GM19452 (cell line): ENCODE data around the gene ZNF76.

Experiments
- ATAC-seq: cut with Tn5 transposase; IDR thresholded peaks from one replicate; pipeline ENCODE4 v1.9.1; 2021; ENCODE audit not compliant: unreplicated experiment

Gene ZNF76

DNA sequence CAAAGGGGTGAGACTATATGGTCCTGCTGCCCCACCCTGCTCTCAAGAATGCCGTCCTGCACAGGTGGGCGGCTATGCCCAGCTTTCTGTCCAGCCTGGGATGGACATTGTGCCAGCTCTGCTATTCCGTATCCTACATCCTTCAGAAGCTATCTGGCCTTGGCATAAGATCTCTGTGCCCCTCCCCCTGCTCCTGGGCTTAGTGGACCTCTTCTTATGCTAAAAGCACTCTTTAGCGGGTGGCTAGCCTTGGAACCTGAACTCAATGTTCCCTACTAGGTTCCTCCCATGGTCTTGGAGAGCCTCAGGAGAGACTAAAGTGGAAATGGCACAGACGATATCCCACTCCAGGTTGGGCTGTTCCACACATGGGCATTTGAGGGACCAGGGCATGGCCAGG lies 23.3 kb upstream of the ZNF76 start:
- ATAC-seq: no peak

DNA sequence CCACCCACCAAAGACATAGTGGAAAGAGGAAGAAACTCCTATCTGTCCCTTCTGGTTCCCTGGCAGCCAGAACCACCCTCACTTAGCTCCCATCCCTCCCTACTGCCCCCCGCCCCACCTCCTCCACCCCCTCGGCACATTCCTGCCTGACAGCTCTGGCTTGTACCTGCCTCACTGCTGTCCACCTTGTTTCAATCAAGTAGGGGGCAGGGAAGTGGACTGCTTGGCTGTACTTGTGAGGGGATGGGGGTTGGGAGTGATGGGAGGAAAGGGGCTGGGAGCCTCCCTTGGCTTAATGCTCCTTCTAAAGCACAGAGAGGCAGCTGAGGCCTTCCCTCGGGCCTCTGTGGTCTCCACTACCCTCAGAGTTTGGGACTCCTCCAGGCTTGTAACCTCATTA lies 22.1 kb upstream of the ZNF76 start:
- no peak for ATAC-seq

DNA sequence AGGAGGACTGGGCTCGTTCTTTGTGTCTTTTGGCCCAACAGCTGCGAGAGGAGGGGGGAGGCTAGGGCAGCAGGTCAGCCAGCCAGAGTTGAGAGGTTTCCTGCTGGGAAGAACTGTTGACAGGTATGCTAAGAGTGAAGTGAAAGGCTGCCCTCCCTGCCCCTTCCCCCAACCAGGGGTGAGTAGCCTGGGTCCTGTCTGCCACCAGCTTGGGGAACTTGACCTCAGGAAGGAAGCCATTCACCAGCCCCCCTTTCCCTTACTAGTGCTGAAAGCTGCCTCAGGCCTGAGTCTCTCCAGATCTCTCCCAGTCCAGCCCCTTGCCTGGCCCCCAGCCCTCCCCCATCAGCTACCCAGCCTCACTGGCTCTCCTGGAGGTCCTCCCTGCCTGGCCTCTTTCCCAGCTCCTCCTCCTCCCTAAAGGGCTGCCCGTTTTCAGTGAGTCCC lies 20.7 kb upstream of the ZNF76 start:
- ATAC-seq: no peak

DNA sequence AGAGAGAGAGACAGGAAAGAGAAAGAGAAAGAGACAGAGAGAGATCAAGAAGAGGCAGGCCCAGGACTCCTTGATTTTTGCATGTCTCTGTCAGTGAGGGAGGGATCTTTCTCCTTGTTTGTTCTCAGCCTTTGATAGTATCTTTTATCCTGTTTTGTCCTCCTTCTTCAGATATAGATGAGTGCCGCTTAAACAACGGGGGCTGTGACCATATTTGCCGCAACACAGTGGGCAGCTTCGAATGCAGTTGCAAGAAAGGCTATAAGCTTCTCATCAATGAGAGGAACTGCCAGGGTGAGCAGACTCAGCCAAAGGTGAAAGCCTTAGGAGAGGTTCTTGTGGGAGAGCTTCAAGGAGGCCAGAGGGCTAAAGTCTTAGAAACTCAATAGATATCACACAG lies 20.0 kb upstream of the ZNF76 start:
- ATAC-seq: no peak

DNA sequence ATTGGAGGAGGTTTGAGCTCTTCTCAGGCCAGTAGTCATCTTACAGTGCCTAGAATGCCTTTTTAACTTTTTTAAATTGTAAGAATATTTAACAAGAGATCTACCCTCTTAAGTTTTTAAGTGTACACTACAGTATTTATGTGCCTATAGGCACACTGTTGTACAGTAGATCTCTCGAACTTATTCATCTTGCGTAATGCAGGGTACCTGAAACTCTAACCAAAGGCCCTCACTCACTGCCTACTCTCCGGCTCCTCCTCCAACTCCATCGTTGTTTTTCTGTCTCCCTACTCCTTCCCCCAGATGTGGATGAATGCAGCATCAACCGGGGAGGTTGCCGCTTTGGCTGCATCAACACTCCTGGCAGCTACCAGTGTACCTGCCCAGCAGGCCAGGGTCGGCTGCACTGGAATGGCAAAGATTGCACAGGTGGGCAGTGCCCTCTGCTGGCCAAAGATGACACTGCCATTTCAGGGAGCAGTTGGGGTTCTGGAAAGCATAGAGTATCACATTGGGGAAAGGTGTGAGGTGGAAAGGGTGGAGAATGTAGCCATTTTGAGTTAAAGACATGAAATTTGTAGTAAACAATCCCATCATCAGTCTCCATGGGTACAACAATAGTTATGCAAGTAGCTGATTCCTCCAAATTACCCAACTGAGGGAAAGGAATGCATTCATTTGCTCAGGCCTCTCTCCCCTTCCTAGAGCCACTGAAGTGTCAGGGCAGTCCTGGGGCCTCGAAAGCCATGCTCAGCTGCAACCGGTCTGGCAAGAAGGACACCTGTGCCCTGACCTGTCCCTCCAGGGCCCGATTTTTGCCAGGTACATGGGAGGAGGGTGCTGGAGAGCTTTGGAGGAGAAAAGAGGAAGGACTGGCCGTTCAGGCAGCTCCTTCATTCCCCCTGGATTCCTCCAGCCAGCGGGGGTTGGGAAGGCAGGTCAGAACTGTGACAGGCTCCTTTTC lies 18.4 kb upstream of the ZNF76 start:
- no peak for ATAC-seq

DNA sequence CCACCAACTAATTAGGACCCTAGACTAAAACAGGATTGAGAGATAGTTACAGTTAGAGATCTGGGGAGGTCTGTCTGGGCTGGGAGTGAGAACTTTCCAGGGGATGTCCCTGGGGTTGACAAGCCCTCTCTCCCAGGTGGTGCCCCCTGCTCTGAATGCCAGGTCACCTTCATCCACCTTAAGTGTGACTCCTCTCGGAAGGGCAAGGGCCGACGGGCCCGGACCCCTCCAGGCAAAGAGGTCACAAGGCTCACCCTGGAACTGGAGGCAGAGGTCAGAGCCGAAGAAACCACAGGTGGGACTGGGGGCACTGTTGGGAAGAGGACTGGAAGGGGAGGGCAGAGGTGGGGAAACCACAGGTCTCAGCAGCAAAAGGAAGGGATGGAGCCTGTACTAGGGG lies 17.0 kb upstream of the ZNF76 start:
- no peak for ATAC-seq

DNA sequence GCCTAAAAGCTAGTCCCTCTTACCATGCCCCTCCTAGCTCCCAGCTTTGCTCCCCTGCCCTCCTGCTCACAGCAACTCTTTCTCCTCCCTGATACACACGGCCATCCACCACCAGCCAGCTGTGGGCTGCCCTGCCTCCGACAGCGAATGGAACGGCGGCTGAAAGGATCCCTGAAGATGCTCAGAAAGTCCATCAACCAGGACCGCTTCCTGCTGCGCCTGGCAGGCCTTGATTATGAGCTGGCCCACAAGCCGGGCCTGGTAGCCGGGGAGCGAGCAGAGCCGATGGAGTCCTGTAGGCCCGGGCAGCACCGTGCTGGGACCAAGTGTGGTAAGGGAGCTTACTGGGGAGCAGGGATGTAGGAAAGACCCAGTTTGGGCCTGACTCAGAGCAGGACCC lies 16.6 kb upstream of the ZNF76 start:
- no peak for ATAC-seq

DNA sequence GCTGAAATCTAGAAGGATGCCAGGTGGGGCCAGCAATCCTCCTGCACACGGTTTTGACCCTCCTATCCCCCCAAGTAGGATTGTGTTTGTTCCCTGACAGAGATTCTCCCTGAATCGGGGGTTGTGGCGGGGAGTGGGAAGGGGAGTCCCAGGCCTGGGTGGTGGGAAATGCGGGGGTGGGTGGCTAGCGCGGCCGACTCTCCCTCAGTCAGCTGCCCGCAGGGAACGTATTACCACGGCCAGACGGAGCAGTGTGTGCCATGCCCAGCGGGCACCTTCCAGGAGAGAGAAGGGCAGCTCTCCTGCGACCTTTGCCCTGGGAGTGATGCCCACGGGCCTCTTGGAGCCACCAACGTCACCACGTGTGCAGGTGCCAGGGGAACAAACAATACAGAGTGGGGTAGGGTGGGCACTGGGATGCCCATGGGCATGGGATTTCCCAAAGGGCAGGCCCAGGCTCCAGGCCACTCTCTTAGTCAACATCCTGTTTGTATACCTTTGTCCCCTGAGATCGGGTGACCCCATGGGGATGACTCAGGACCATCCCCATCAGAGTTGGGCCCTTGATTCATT lies 16.1 kb upstream of the ZNF76 start:
- ATAC-seq: no peak

DNA sequence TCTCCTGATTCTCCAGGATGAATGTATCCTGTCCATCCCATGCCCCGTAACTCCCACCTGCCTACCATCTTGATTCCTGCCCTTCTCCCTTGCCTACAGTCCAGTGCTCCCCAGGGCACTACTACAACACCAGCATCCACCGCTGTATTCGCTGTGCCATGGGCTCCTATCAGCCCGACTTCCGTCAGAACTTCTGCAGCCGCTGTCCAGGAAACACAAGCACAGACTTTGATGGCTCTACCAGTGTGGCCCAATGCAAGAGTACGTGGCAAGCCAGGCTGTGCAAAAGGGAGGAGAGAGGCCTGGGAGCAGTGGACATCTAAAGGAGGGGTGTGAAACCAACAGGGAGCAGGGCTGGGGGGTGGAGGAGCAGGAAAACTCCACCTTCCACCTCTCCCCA lies 15.0 kb upstream of the ZNF76 start:
- no peak for ATAC-seq

DNA sequence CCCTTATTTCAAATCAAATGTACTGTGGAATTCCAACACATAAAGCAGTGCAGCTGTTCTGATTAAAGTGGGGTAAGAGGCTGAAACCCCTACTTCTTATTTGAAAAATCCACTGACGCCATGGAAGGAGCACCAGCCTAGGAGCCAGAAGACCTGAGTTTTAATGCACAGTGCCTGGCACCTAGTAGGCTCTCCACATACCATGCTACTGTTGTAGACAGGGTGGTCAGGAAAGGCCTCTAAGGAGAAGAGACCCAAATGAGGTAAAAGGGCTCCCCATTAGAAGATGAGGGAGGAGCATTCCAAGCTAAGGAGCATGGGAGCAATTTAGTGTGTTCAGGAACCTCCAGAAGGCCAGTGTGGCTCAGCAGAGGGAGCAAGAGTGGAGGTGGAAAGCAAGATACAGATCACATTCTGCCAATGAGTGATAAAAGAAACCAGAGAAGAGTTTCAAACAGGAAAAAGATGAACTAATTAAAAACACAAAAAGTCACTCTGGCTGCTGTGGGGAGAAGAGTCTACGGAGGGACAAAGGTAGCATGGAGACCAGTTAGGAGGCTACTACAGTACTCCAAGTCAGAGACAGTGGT lies 11.8 kb upstream of the ZNF76 start:
- ATAC-seq: peak; percentile 49

DNA sequence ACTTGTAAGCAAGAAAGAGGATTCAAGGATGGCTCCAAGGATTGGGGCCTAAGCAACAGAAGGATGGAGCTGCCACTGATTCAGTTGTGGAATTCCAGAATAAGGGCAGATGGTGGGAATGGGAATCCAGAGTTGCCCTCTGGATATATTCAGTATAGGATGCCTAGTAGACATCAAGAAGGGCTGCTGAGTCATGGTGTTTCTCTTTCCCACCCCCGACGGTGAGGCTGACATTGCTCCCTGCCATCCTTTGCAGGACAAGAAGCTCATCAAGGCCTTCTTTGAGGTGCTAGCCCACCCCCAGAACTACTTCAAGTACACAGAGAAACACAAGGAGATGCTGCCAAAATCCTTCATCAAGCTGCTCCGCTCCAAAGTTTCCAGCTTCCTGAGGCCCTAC lies 11.2 kb upstream of the ZNF76 start:
- no peak for ATAC-seq

DNA sequence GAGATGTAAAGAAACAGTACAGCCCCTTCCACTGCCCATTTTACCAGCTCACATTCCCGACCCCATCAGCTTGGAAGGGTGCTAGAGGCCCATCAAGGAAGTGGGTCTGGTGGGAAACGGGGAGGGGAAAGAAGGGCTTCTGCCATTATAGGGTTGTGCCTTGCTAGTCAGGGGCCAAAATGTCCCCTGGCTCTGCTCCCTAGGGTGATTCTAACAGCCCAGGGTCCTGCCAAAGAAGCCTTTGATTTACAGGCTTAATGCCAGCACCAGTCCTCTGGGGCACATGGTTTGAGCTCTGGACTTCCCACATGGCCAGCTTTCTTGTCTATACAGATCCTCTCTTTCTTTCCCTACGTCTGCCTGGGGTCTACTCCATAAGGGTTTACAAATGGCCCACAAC lies 10.6 kb upstream of the ZNF76 start:
- ATAC-seq: no peak

DNA sequence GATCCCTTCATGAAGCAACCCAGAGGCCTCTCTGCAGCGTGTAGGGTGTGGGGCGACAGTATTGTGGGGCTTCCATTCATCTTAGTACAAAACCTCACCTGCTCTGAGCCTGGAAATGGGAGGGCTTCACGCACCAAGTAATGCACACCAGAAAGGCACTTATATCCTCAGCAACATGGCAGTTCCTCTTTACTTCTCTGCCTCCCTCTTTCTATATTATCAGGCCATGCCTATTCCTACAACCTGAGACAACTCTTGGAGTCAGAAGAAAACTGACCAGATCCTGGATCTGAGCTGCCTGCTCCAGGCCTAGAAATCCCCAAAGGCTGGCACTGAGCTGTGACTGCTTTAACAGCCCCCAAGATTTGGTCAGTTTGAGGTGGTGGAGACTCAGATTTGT lies 7.6 kb upstream of the ZNF76 start:
- no peak for ATAC-seq

DNA sequence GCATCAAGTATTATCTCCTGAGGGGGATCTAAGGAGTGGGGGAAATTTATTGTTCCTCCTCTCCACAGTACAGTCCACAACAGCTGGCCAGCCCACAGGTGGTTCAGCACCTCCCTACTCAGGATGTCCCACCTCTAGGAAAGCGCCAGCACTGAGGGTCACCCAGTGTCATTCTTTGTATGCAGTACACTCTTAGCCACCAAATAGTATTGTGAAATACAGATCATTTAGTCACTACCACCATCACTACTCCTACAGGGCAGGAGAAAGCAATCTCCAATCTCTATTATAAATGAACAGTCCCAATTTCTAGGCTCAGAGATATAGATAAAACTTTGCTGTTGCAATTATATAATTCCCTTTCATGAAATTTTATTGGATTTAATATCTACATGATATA lies 6.3 kb upstream of the ZNF76 start:
- no peak for ATAC-seq

DNA sequence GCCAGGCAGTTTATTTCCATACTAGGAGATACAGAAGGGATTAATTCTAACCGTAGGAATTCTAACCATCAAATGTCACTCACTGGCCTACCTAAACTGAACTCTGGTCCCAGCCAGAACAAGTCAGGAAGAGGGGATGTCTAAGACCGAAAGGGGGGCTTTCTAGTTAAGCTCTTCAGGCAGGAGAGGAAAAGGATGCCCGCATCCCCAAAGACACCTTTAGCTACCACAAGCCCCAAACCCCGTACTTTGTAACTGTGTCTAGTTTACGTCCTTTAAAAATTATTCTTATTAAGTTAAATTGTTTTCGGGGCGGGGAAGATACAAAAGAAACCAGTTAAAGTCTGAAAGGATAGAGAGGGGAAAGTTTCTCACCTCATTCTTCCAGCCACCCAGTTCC lies 1.2 kb upstream of the ZNF76 start:
- no peak for ATAC-seq

DNA sequence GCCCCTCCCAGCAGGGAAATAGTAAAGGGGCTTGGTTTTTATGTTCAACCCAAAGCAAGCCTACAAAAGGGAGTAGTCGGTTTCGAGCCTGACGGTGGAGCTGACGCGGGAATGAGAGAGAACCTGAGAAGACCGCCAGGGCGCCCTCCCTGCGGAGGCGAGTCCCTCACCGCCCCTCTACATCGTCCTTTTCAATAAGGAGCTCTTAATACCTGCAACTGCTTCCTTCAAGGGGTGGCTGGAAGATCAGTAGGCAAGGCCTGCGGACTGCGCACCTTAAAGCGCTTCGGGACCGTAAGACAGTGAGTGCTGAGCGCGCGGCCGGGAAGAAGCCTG lies 709 bp upstream of the ZNF76 start:
- ATAC-seq: peak; percentile 12

DNA sequence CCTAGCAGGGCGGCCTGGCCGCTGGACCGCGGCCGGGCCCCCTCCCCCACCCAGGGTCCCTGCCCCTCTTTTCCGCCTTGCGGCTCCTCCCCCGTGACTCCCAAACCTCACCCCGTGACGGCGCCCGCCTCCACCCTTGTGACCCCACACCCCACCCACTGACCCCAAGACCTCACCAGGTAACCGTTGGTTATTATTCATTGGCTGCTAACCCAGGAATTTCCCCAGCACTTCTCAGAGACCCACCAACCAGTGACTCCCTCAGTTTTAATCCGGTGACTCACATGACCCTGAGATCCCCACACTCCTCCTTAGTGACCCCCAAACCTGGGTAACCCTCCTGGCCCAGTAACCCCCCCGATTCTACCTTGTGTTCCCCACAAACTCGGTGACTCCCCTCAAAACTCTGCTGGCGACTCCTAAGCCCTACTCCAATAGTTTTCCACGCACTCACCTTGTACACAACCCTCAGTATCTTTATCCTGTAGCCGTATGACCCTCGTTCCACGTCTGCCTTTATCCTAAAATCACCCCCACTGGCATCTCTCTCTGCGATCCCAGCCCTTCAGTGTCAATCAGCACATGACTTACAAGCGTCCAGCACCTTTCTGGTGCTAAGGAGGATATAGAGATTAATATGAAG lies 534 bp downstream of the ZNF76 start:
- peak; percentile 42 for ATAC-seq

DNA sequence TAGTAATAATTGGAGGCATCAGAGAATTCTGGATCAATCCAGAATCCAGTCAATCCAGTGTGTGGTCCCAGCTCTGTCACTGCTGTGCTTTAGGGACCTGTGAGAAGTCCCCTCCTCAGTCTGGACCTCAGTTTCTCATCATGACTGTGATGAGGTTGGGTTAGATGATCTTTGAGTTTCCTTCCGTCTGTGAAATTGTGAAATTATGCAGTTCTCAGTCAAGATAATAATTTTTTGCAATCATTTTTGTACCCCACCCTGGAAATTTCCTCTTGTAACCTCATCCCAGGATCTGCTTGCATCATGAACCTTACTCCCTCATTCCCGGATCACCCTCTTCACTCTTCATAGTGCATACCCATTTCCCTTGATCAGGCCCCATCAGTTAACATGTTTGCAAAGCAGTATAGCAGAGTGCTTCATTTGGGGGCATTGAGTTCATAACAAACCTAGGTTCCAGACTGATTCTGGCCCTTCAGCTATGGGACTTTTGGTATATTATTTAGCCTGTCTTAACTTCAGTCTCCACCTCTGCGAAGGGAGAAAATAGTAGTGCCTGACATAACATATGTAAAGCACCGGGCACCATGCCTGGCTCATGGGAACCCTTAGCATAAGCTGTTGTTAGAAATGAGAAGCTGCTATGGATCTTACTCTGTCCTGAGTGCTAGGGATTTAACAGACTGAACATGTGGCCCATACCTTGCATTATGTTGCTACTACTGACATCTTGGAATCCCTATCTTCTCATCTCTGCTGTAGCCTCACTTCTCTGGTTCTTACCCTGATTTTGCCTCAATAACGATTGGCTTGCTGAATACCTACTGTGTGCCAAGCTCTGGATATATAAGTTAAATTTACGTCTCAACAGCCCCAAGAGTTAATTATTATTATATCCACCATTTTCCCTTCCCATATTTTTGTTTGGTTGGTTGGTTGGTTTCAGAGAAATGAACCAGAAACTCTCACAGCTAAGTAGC lies 1.3 kb downstream of the ZNF76 start:
- ATAC-seq: no peak

DNA sequence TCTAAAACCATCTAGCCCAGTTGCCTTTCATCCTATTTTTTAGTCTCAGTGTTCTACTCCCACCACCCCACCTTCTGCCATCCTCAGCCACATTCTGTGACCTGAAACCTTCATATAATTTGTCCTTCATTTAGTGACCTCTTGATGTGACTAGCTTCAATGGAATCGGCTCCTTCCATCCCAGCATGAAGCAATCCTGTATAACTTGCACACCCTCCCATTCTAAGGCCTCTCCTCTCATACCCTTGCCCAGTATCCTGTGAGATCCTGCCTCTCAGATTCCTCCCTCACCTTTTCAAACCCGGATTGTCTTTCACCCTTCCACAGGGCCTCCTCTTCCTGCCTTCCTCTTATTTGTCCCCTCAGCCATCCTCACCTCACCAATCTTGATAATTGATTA lies 3.1 kb downstream of the ZNF76 start:
- ATAC-seq: no peak

DNA sequence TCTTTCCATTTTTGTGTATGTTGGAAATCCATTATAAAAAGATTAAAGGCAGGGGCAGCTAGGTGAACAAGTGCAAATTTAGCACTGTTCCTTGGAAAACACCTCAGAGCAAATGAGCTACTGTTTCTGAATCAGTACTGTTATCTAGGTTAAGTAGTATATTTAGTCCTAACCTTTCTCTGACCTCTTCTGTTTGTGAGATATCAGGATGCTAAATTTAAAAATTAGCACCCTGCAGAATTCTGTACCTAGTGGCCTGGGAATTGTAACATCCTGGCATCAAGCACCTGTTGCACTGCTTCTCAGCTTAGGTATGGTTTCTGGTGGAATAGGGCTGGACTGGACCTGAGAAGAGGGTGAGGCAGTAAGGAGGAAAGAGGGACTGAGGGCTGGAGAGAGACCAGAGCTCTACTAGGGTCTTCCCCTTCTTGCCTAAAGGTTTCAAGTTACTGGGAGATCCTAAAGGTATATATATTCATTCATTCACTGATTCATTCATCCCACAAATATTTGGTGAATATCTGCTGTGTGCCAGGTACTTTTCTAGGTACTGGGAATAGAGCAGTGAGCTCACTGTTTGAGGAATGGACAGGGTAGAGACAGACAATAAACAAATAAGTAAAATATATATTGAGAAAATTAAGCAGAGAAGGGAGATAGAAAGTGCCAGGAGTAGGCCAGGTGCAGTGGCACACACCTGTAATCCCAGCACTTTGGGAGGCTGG lies 5.2 kb downstream of the ZNF76 start:
- ATAC-seq: no peak
